Measurements from ENCODE around the gene DOCK3.

- TF ChIP-seq MXI1 (IDR thresholded peaks at IDR 0.05; ENCODE audit: low read depth, low read length), result no peak
- no peak for TF ChIP-seq BACH1 (IDR thresholded peaks at IDR 0.05; ENCODE audit: borderline replicate concordance)
- TF ChIP-seq ZNF274 (IDR thresholded peaks at IDR 0.05; ENCODE audit: insufficient read depth, insufficient read length), result no peak
- TF ChIP-seq POLR2AphosphoS5 (IDR thresholded peaks at IDR 0.05; ENCODE audit: low read length), result no peak
- TF ChIP-seq MAX (IDR thresholded peaks at IDR 0.05; ENCODE audit: low read depth, low read length), result no peak
- TF ChIP-seq, protein P1, sequence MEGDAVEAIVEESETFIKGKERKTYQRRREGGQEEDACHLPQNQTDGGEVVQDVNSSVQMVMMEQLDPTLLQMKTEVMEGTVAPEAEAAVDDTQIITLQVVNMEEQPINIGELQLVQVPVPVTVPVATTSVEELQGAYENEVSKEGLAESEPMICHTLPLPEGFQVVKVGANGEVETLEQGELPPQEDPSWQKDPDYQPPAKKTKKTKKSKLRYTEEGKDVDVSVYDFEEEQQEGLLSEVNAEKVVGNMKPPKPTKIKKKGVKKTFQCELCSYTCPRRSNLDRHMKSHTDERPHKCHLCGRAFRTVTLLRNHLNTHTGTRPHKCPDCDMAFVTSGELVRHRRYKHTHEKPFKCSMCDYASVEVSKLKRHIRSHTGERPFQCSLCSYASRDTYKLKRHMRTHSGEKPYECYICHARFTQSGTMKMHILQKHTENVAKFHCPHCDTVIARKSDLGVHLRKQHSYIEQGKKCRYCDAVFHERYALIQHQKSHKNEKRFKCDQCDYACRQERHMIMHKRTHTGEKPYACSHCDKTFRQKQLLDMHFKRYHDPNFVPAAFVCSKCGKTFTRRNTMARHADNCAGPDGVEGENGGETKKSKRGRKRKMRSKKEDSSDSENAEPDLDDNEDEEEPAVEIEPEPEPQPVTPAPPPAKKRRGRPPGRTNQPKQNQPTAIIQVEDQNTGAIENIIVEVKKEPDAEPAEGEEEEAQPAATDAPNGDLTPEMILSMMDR (IDR thresholded peaks at IDR 0.05 in 2 of 3, conservative IDR thresholded peaks at IDR 0.05 in 1 of 3; ENCODE audit: control insufficient read depth in 2 of 3, extremely low read depth in 1 of 3, insufficient read depth in 1 of 3, low read depth in 3 of 3, low read length in 3 of 3), result peak in 2 of 3 experiments; percentile 12 to 28; a peak in 1 of 6 replicates
- no peak for TF ChIP-seq RFX5 (IDR thresholded peaks at IDR 0.05; ENCODE audit: low read depth, low read length)
Measured at GRCh38 chr3:50978991-50979667, 304.4 kb downstream of the DOCK3 start.
